B cell (primary cell): Measurements from ENCODE around the gene BRICD5. TPM values are rescaled to one million over a fixed set of nuclear protein-coding genes. Genes with fewer than 3 reads are reported as not detected.
"Not testable (repeated sequence)": the region's sequence is repeated elsewhere in the genome, so short reads cannot be mapped to it uniquely, and the experiment has no call there.

ENCODE experiments used
- ATAC-seq: fragments of 200-7000 bp; cut with Tn5 transposase; one replicate; pipeline ENCODE4 v1.10.0; 2021; ENCODE audit warnings: low read depth, mild to moderate bottlenecking, moderate number of reproducible peaks, moderate library complexity
- CTCF ChIA-PET: fragments of 350-600 bp; sonication (Branson Sonifier 250); formaldehyde crosslinking; loops from one replicate; lab custom pipeline; 2021; ENCODE audit warnings: antibody characterized with exemption, inconsistent platforms; lab: Charles Lee
- POLR2A ChIA-PET: fragments of 350-600 bp; sonication (Branson Sonifier 250); formaldehyde crosslinking; loops from one replicate; lab custom pipeline; 2021; ENCODE audit warnings: antibody characterized with exemption; lab: Charles Lee
- DNase-seq: peaks from one replicate; pipeline ENCODE4 v3.0.0; 2013
- H2AFZ ChIP-seq: 2 replicates; pipeline ENCODE4 v1.6.1; 2012; ENCODE audit warnings: mild to moderate bottlenecking, low read depth, low read length; ENCODE audit not compliant: insufficient read depth, poor library complexity, severe bottlenecking
- H3K27ac ChIP-seq, 2 donors: 1 replicate in 1 of 2; 2 replicates in 1 of 2; pipeline ENCODE4 v1.5.1; 2012 to 2013; ENCODE audit warnings: low read length in 2 of 2, mild to moderate bottlenecking in 2 of 2, moderate library complexity in 1 of 2
- H3K27me3 ChIP-seq, 4 experiments: fragments of 200-600 bp in 1 of 4; sonication (generic) in 1 of 4; replicated peaks in 1 of 4; 1 replicate in 2 of 4; 2 replicates in 2 of 4; pipeline versions ENCODE4 v1.6.1 to v1.7.0; 2013 to 2016; ENCODE audit warnings: low read length in 3 of 4, mild to moderate bottlenecking in 2 of 4, mixed read lengths in 1 of 4, moderate library complexity in 1 of 4; ENCODE audit not compliant: insufficient read depth in 4 of 4, control insufficient read depth in 3 of 4; ENCODE audit errors: control extremely low read depth in 1 of 4
- H3K36me3 ChIP-seq, 2 experiments: replicated peaks in 1 of 2; 1 replicate in 1 of 2; 2 replicates in 1 of 2; pipeline versions ENCODE4 v1.6.1 to v1.7.1; 2013; ENCODE audit warnings: low read length in 1 of 2; ENCODE audit not compliant: insufficient read depth in 2 of 2, control insufficient read depth in 1 of 2; ENCODE audit errors: control extremely low read depth in 1 of 2, extremely low read depth in 1 of 2
- H3K4me1 ChIP-seq, 2 donors: fragments of 200-600 bp in 1 of 2; sonication (generic) in 1 of 2; 1 replicate in 1 of 2; 2 replicates in 1 of 2; pipeline versions ENCODE4 v1.5.1 to v1.6.1; 2013 to 2017; ENCODE audit warnings: low read length in 2 of 2; ENCODE audit not compliant: control insufficient read depth in 2 of 2, insufficient read depth in 2 of 2
- H3K4me2 ChIP-seq: replicated peaks from 2 replicates; pipeline ENCODE3; 2012; ENCODE audit warnings: mild to moderate bottlenecking, low read depth, low read length; ENCODE audit not compliant: poor library complexity, severe bottlenecking
- H3K4me3 ChIP-seq, 5 experiments: fragments of 200-600 bp in 1 of 5; sonication (generic) in 1 of 5; 1 replicate in 3 of 5; 2 replicates in 2 of 5; pipeline versions ENCODE4 v1.5.1 to v1.7.0; 2011 to 2016; ENCODE audit warnings: low read length in 4 of 5, mild to moderate bottlenecking in 4 of 5, low read depth in 2 of 5, control low read depth in 1 of 5, moderate library complexity in 1 of 5; ENCODE audit not compliant: insufficient read depth in 1 of 5; ENCODE audit errors: control extremely low read depth in 1 of 5, extremely low read depth in 1 of 5
- H3K79me2 ChIP-seq: fragments of 200-600 bp; sonication (generic); one replicate; pipeline ENCODE4 v1.6.0; 2016; ENCODE audit warnings: low read length; ENCODE audit not compliant: control insufficient read depth, insufficient read depth
- H3K9ac ChIP-seq: fragments of 200-600 bp; sonication (generic); 2 replicates; pipeline ENCODE4 v1.6.1; 2017; ENCODE audit warnings: mild to moderate bottlenecking, low read length, moderate library complexity
- H3K9me3 ChIP-seq, 3 donors: one replicate each; pipeline versions ENCODE4 v1.6.1 to v1.7.1; 2013; ENCODE audit warnings: low read length in 2 of 3; ENCODE audit not compliant: control insufficient read depth in 2 of 3, insufficient read depth in 1 of 3; ENCODE audit errors: control extremely low read depth in 1 of 3
- H4K20me1 ChIP-seq: 2 replicates; pipeline ENCODE4 v1.6.0; 2012; ENCODE audit warnings: mild to moderate bottlenecking, low read length; ENCODE audit not compliant: insufficient read depth, control insufficient read depth, poor library complexity, severe bottlenecking
- H3K27ac Mint-ChIP-seq: one replicate; pipeline ENCODE4 v1.8.0; 2021; ENCODE audit warnings: mixed read lengths
- H3K27me3 Mint-ChIP-seq: one replicate; pipeline ENCODE4 v1.8.0; 2021; ENCODE audit warnings: mixed read lengths
- H3K4me1 Mint-ChIP-seq: one replicate; pipeline ENCODE4 v1.8.0; 2021; ENCODE audit warnings: mixed read lengths
- H3K4me3 Mint-ChIP-seq: one replicate; pipeline ENCODE4 v1.8.0; 2021; ENCODE audit warnings: mixed read lengths
- H3K9me3 Mint-ChIP-seq: one replicate; pipeline ENCODE4 v1.8.0; 2022; ENCODE audit warnings: mixed read lengths; ENCODE audit not compliant: insufficient read depth
- EZH2 ChIP-seq: IDR thresholded peaks from 2 replicates; pipeline ENCODE4 v1.6.1; 2012; ENCODE audit warnings: borderline replicate concordance, low read depth, mild to moderate bottlenecking, moderate library complexity, low read length; ENCODE audit not compliant: insufficient read depth, poor library complexity, severe bottlenecking
- WGBS: methylation state at CpG from one replicate; pipeline ENCODE4 v1.1.5; 2013; ENCODE audit warnings: missing lambda C conversion rate; ENCODE audit not compliant: insufficient coverage; 5-methylcytosine and 5-hydroxymethylcytosine counted together
- intact Hi-C: fragments of 100-400 bp; cut with micrococcal nuclease; formaldehyde crosslinking; loops from one replicate; pipeline ENCODE4 v1.10.0; 2022
- polyA plus RNA-seq: library from polyadenylated mRNA; depleted of rRNA; stranded (reverse); fragments of >200 nt; gene quantifications from 2 replicates; pipeline ENCODE4 v1.2.3, GENCODE V29; 2012
- total RNA-seq, 2 donors: library from RNA; stranded (reverse); fragments of 120-200 nt in 1 of 2; gene quantifications; 1 replicate in 1 of 2; 2 replicates in 1 of 2; pipeline versions ENCODE4 v1.2.3 to v1.2.4, GENCODE V29; 2013 to 2022
- TF ChIP-seq, protein P1 (sequence below): fragments of 200-600 bp; IDR thresholded peaks from one replicate; pipeline ENCODE4 v1.8.0; 2022; ENCODE audit warnings: antibody characterized with exemption, mild to moderate bottlenecking

BRICD5 gene
- total and polyA plus RNA-seq, 2 donors (not counting 1 experiment from before 2014, with no cell fraction given), result 11.9 to 18.3 TPM

- Mint-ChIP-seq H3K27me3 (peaks cover 5% of the 10 kb centered on the region), H3K4me1 (peaks cover 21% of the 10 kb centered on the region), H3K9me3 (no peaks in the 10 kb centered on the region), H3K27ac (peak overlapping the region; percentile 76), H3K4me3 (peak overlapping the region; percentile 87)
- Histone ChIP-seq H3K4me2 (peak overlapping the region; percentile 97), H3K27me3 (no peaks in the 10 kb centered on the region), H3K36me3 (peaks cover 0 to 27% of the 10 kb centered on the region in 2 experiments), H3K9ac (peak overlapping the region; percentile 88), H3K27ac (peak overlapping the region; percentile 86 to 89), H4K20me1 (no peaks in the 10 kb centered on the region), H3K9me3 (no peaks in the 10 kb centered on the region), H2AFZ (peak overlapping the region; percentile 95), H3K4me1 (peaks cover 12 to 22% of the 10 kb centered on the region in 2 donors), H3K79me2 (peaks cover 22% of the 10 kb centered on the region), H3K4me3 (peak overlapping the region; percentile 13 to 94 (median 76))
- no peak for DNase-seq
- intact Hi-C loops, result loop anchor here (1.0 to 2.0 kb wide), 6 partner anchors 11 to 309 kb away; partner anchors contain the start of genes ATP6V0C, E4F1, ECI1 and RNPS1
- POLR2A ChIA-PET, result interaction anchor here (0.8 to 1.7 kb wide), 4 partner anchors 10 to 328 kb away, joined by 3 to 8 read pairs (median 4); partner anchors contain the start of genes ECI1 and RNPS1
- no peak for TF ChIP-seq EZH2
- TF ChIP-seq, protein P1, sequence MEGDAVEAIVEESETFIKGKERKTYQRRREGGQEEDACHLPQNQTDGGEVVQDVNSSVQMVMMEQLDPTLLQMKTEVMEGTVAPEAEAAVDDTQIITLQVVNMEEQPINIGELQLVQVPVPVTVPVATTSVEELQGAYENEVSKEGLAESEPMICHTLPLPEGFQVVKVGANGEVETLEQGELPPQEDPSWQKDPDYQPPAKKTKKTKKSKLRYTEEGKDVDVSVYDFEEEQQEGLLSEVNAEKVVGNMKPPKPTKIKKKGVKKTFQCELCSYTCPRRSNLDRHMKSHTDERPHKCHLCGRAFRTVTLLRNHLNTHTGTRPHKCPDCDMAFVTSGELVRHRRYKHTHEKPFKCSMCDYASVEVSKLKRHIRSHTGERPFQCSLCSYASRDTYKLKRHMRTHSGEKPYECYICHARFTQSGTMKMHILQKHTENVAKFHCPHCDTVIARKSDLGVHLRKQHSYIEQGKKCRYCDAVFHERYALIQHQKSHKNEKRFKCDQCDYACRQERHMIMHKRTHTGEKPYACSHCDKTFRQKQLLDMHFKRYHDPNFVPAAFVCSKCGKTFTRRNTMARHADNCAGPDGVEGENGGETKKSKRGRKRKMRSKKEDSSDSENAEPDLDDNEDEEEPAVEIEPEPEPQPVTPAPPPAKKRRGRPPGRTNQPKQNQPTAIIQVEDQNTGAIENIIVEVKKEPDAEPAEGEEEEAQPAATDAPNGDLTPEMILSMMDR, result no peak
- no peak for ATAC-seq
- CTCF ChIA-PET, result interaction anchor here (1.0 to 3.4 kb wide), 4 partner anchors 10 to 50 kb away, joined by 3 to 20 read pairs (median 5); partner anchors contain the start of genes ECI1 and TRAF7
- WGBS, result 98% methylated on average over 10 of the region's 13 CpGs
These were observed 6.1 kb downstream of the BRICD5 start for GRCh38 chr16:2204416-2205103.

GRCh38 chr16:2203119-2203688 lies 7.5 kb downstream of the BRICD5 start:
- intact Hi-C loops, H3K9me3 Mint-ChIP-seq, H3K27me3 ChIP-seq, ATAC-seq, H3K4me3 ChIP-seq, H3K27ac ChIP-seq, H2AFZ ChIP-seq, H3K9me3 ChIP-seq, DNase-seq, H3K4me2 ChIP-seq, H3K9ac ChIP-seq, H4K20me1 ChIP-seq: not testable (repeated sequence)
- ChIA-PET CTCF (interaction anchor here (1.2 to 3.4 kb wide), 3 partner anchors 8 to 48 kb away, joined by 5 to 20 read pairs (median 6); partner anchors contain the start of genes ECI1 and TRAF7), POLR2A (interaction anchor here (0.5 kb wide), 1 partner anchor 47 kb away, joined by 11 read pairs; no protein-coding TSS in a partner anchor)
- Histone ChIP-seq H3K4me1 (peaks cover 12 to 22% of the 10 kb centered on the region in 2 donors), H3K79me2 (peaks cover 22% of the 10 kb centered on the region), H3K36me3 (peaks cover 0 to 14% of the 10 kb centered on the region in 2 experiments)
- Mint-ChIP-seq H3K27ac (peak overlapping the region; percentile 42), H3K4me1 (peaks cover 21% of the 10 kb centered on the region), H3K27me3 (peaks cover 13% of the 10 kb centered on the region), H3K4me3 (peak overlapping the region; percentile 37)
- WGBS, result 97% methylated on average over 3 of the region's 8 CpGs
